DND-41 (cell line): ENCODE measurements around the gene HMGA1.

ENCODE experiments used
- ATAC-seq: fragments of 200-7000 bp; cut with Tn5 transposase; 3 replicates; pipeline ENCODE4 v1.9.1; 2021; ENCODE audit warnings: low read depth; ENCODE audit not compliant: insufficient read depth
- DNase-seq: peaks from one replicate; pipeline ENCODE4 v3.0.0-alpha.2; 2020
- H2AFZ ChIP-seq: 2 replicates; pipeline ENCODE4 v1.6.0; 2012; ENCODE audit warnings: low read depth, low read length
- H3K27ac ChIP-seq: 2 replicates; pipeline ENCODE4 v1.5.1; 2012; ENCODE audit warnings: low read length, inconsistent platforms
- H3K27me3 ChIP-seq: fragments of 200-600 bp; sonication (generic); 2 replicates; pipeline ENCODE4 v1.6.0; 2012; ENCODE audit warnings: low read length, mild to moderate bottlenecking, inconsistent platforms; ENCODE audit not compliant: insufficient read depth, poor library complexity
- H3K36me3 ChIP-seq: 2 replicates; pipeline ENCODE4 v1.5.1; 2012; ENCODE audit warnings: low read length, inconsistent platforms; ENCODE audit not compliant: insufficient read depth
- H3K4me1 ChIP-seq: 2 replicates; pipeline ENCODE4 v1.5.1; 2012; ENCODE audit warnings: mild to moderate bottlenecking, low read length; ENCODE audit not compliant: insufficient read depth
- H3K4me2 ChIP-seq: 2 replicates; pipeline ENCODE4 v1.6.0; 2012; ENCODE audit warnings: mild to moderate bottlenecking, moderate library complexity, low read length, inconsistent platforms; ENCODE audit not compliant: insufficient read depth
- H3K4me3 ChIP-seq, 2 experiments: fragments of 200-600 bp in 1 of 2; shearing (Covaris generic) in 1 of 2; 2 replicates each; pipeline ENCODE4 v1.5.1; 2012 to 2016; ENCODE audit warnings: inconsistent platforms in 2 of 2, low read length in 2 of 2, mild to moderate bottlenecking in 2 of 2, low read depth in 1 of 2, moderate library complexity in 1 of 2
- H3K79me2 ChIP-seq: 2 replicates; pipeline ENCODE4 v1.6.0; 2012; ENCODE audit warnings: low read length, inconsistent platforms; ENCODE audit not compliant: insufficient read depth
- H3K9ac ChIP-seq: 2 replicates; pipeline ENCODE4 v1.6.0; 2012; ENCODE audit warnings: low read depth, mild to moderate bottlenecking, inconsistent platforms, low read length, moderate library complexity
- H3K9me3 ChIP-seq: 2 replicates; pipeline ENCODE4 v1.5.1; 2012; ENCODE audit warnings: low read length, moderate library complexity, mild to moderate bottlenecking, inconsistent platforms; ENCODE audit not compliant: insufficient read depth, severe bottlenecking
- H4K20me1 ChIP-seq: 2 replicates; pipeline ENCODE4 v1.6.0; 2012; ENCODE audit warnings: low read length; ENCODE audit not compliant: insufficient read depth
- CTCF ChIP-seq: IDR thresholded peaks from 2 replicates; pipeline ENCODE4 v1.5.1; 2012; ENCODE audit warnings: borderline replicate concordance, low read length, moderate library complexity, mild to moderate bottlenecking; ENCODE audit not compliant: poor library complexity, severe bottlenecking; ENCODE audit errors: extremely low read depth
- EZH2 ChIP-seq: IDR thresholded peaks from 3 replicates; pipeline ENCODE4 v1.6.1; 2012; ENCODE audit warnings: borderline replicate concordance, low read depth, mild to moderate bottlenecking, moderate library complexity, low read length, inconsistent platforms; ENCODE audit not compliant: severe bottlenecking

HMGA1 gene

GRCh38 chr6:34202329-34203201 lies 34.1 kb upstream of the HMGA1 start:
- Histone ChIP-seq H3K79me2 (no peaks in the 10 kb centered on the region), H3K27ac (no peak overlapping the region), H3K36me3 (no peaks in the 10 kb centered on the region), H3K9ac (no peak overlapping the region), H3K27me3 (no peaks in the 10 kb centered on the region), H3K4me2 (no peak overlapping the region), H4K20me1 (no peaks in the 10 kb centered on the region), H3K4me3 (no peak overlapping the region), H3K4me1 (no peaks in the 10 kb centered on the region), H2AFZ (no peak overlapping the region), H3K9me3 (no peaks in the 10 kb centered on the region)
- DNase-seq (no peak), ATAC-seq (no peak)
- TF ChIP-seq EZH2 (no peak), CTCF (no peak)

- H4K20me1 ChIP-seq: no peaks in the 10 kb centered on the region
- no peak for TF ChIP-seq EZH2
- no peak for TF ChIP-seq CTCF
- H3K9me3 ChIP-seq: no peaks in the 10 kb centered on the region
- DNase-seq (no peak), ATAC-seq (no peak)
- H3K27ac ChIP-seq: no peak overlapping the region
- H3K4me3 ChIP-seq: no peak overlapping the region
- no peak overlapping the region for H2AFZ ChIP-seq
- H3K36me3 ChIP-seq: no peaks in the 10 kb centered on the region
- no peak overlapping the region for H3K9ac ChIP-seq
- no peaks in the 10 kb centered on the region for H3K79me2 ChIP-seq
- H3K4me1 ChIP-seq: no peaks in the 10 kb centered on the region
- no peak overlapping the region for H3K4me2 ChIP-seq
- H3K27me3 ChIP-seq: no peaks in the 10 kb centered on the region
Measured at GRCh38 chr6:34204693-34205092, 32.0 kb upstream of the HMGA1 start.

GRCh38 chr6:34205466-34205865 lies 31.2 kb upstream of the HMGA1 start:
- no peaks in the 10 kb centered on the region for H4K20me1 ChIP-seq
- peak overlapping the region; percentile 44; the same call in 1 of the 2 replicates for H2AFZ ChIP-seq
- no peak overlapping the region for H3K4me2 ChIP-seq
- H3K4me3 ChIP-seq: no peak overlapping the region
- H3K79me2 ChIP-seq: no peaks in the 10 kb centered on the region
- ATAC-seq (no peak), DNase-seq (no peak)
- no peak overlapping the region for H3K27ac ChIP-seq
- H3K27me3 ChIP-seq: no peaks in the 10 kb centered on the region
- H3K4me1 ChIP-seq: no peaks in the 10 kb centered on the region
- H3K9ac ChIP-seq: no peak overlapping the region
- H3K9me3 ChIP-seq: no peaks in the 10 kb centered on the region
- no peaks in the 10 kb centered on the region for H3K36me3 ChIP-seq
- TF ChIP-seq CTCF (no peak), EZH2 (no peak)
